MM.1S (cell line): ENCODE results near the gene TMEM184A.

Experiments used
- EZH2 ChIP-seq: fragments of 300-600 bp; sonication (generic); optimal IDR thresholded peaks from 2 replicates; pipeline ENCODE3; 2017; ENCODE audit warnings: low read depth, mild to moderate bottlenecking, antibody characterized with exemption, low read length, mixed read lengths
- TF ChIP-seq, protein P1 (sequence below): fragments of 300-600 bp; sonication (generic); IDR thresholded peaks from 2 replicates; pipeline ENCODE4 v1.5.1; 2016; ENCODE audit warnings: antibody characterized with exemption, low read length, mixed read lengths

DNA sequence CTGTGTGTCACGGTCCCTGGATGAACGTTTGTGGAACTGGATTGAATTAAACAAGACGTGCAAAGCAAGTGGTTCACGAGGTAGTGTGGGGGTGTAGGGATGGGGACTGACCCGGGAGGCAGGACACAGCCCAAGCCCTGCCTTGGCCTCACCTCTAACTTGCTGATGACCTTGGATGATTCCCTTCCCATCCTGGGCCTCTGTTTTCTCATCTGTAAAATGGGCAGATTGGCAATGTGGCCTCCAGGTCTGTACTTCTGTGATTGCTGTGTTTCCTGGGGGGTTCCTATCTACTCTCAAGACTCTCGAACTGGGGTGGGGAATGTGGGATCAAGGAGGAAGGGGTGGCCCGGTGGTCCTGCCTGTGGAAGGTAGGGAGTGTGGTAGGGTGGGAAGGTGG, 19.8 kb upstream of the TMEM184A start:
- TF ChIP-seq, protein P1, sequence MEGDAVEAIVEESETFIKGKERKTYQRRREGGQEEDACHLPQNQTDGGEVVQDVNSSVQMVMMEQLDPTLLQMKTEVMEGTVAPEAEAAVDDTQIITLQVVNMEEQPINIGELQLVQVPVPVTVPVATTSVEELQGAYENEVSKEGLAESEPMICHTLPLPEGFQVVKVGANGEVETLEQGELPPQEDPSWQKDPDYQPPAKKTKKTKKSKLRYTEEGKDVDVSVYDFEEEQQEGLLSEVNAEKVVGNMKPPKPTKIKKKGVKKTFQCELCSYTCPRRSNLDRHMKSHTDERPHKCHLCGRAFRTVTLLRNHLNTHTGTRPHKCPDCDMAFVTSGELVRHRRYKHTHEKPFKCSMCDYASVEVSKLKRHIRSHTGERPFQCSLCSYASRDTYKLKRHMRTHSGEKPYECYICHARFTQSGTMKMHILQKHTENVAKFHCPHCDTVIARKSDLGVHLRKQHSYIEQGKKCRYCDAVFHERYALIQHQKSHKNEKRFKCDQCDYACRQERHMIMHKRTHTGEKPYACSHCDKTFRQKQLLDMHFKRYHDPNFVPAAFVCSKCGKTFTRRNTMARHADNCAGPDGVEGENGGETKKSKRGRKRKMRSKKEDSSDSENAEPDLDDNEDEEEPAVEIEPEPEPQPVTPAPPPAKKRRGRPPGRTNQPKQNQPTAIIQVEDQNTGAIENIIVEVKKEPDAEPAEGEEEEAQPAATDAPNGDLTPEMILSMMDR = no peak
- TF ChIP-seq EZH2 = no peak
